H1 (cell line): ENCODE measurements around the gene SPDEF. TPM values are rescaled to one million over a fixed set of nuclear protein-coding genes. Genes with fewer than 3 reads are reported as not detected.

Experiments
- CTCF ChIA-PET: fragments of 300-600 bp; sonication (Branson Sonifier 250); formaldehyde crosslinking; loops from one replicate; lab custom pipeline; 2021; ENCODE audit not compliant: partially characterized antibody; lab: Charles Lee
- POLR2A ChIA-PET: fragments of 300-600 bp; sonication (Branson Sonifier 250); formaldehyde crosslinking; loops from one replicate; lab custom pipeline; 2021; ENCODE audit warnings: inconsistent platforms; ENCODE audit not compliant: partially characterized antibody; lab: Charles Lee
- DNase-seq, 2 experiments: peaks; one replicate each; pipeline versions ENCODE4 v3.0.0 to v3.0.0-alpha.2; 2010 to 2022; ENCODE audit warnings: low spot score in 2 of 2, low read depth in 1 of 2, mixed read lengths in 1 of 2
- FAIRE-seq: peaks from 2 replicates; lab custom pipeline; 2011; peaks lifted over from hg19 to GRCh38; lab: Jason Lieb, UNC
- H2AFZ ChIP-seq: 2 replicates; pipeline ENCODE4 v1.8.1; 2012; ENCODE audit warnings: low read length, inconsistent platforms
- H2AK5ac ChIP-seq: 2 replicates; pipeline ENCODE4 v1.6.1; 2013; ENCODE audit warnings: low read depth, low read length
- H2BK120ac ChIP-seq: replicated peaks from 2 replicates; pipeline ENCODE3; 2013; ENCODE audit warnings: low read depth, low read length, inconsistent platforms
- H2BK12ac ChIP-seq: 2 replicates; pipeline ENCODE4 v1.6.1; 2013; ENCODE audit warnings: low read depth, low read length
- H2BK15ac ChIP-seq: 2 replicates; pipeline ENCODE4 v1.6.1; 2013; ENCODE audit warnings: low read length
- H2BK20ac ChIP-seq: 2 replicates; pipeline ENCODE4 v1.6.1; 2013; ENCODE audit warnings: low read length
- H2BK5ac ChIP-seq: 2 replicates; pipeline ENCODE4 v1.6.1; 2013; ENCODE audit warnings: low read depth, low read length
- H3K14ac ChIP-seq: 2 replicates; pipeline ENCODE4 v1.6.1; 2013; ENCODE audit warnings: inconsistent platforms; ENCODE audit not compliant: insufficient read length
- H3K18ac ChIP-seq: 2 replicates; pipeline ENCODE4 v1.6.1; 2013; ENCODE audit warnings: low read length; ENCODE audit errors: extremely low read depth
- H3K23ac ChIP-seq: 2 replicates; pipeline ENCODE4 v1.6.1; 2013; ENCODE audit warnings: inconsistent platforms; ENCODE audit not compliant: insufficient read length
- H3K23me2 ChIP-seq: 2 replicates; pipeline ENCODE4 v1.6.1; 2013; ENCODE audit warnings: low read depth, low read length
- H3K27ac ChIP-seq: 2 replicates; pipeline ENCODE4 v1.6.1; 2011; ENCODE audit warnings: low read depth, low read length, inconsistent platforms
- H3K27me3 ChIP-seq, 4 experiments: replicated peaks in 1 of 4; 1 replicate in 1 of 4; 2 replicates in 3 of 4; pipeline versions ENCODE4 v1.6.1 to v1.8.1; 2011 to 2013; ENCODE audit warnings: low read length in 3 of 4, mild to moderate bottlenecking in 3 of 4, inconsistent platforms in 2 of 4, mixed read lengths in 2 of 4, moderate library complexity in 1 of 4; ENCODE audit not compliant: control insufficient read depth in 3 of 4, insufficient read depth in 3 of 4; ENCODE audit errors: extremely low read depth in 1 of 4
- H3K36me3 ChIP-seq, 4 experiments: 2 replicates each; pipeline versions ENCODE4 v1.6.1 to v1.8.1; 2011 to 2013; ENCODE audit warnings: mild to moderate bottlenecking in 4 of 4, low read length in 3 of 4, moderate library complexity in 2 of 4, control low read depth in 1 of 4, inconsistent platforms in 1 of 4; ENCODE audit not compliant: insufficient read depth in 4 of 4, control insufficient read depth in 2 of 4
- H3K4ac ChIP-seq: replicated peaks from 2 replicates; pipeline ENCODE3; 2013; ENCODE audit warnings: low read length, low read depth, mixed read lengths, inconsistent platforms; ENCODE audit not compliant: insufficient read length
- H3K4me1 ChIP-seq, 4 experiments: replicated peaks in 1 of 4; 1 replicate in 1 of 4; 2 replicates in 3 of 4; pipeline versions ENCODE4 v1.6.1 to v1.8.1; 2011 to 2013; ENCODE audit warnings: low read length in 3 of 4, inconsistent platforms in 2 of 4, mixed read lengths in 1 of 4; ENCODE audit not compliant: insufficient read depth in 4 of 4, control insufficient read depth in 3 of 4
- H3K4me2 ChIP-seq, 2 experiments: 2 replicates each; pipeline versions ENCODE4 v1.6.1 to v1.8.1; 2011 to 2013; ENCODE audit warnings: low read depth in 2 of 2, low read length in 2 of 2, control low read depth in 1 of 2, inconsistent platforms in 1 of 2, mild to moderate bottlenecking in 1 of 2; ENCODE audit not compliant: insufficient read depth in 1 of 2
- H3K4me3 ChIP-seq, 4 experiments: fragments of 200-600, 300-600 bp in 1 of 4; sonication (generic), shearing (Covaris generic), sonication (Bioruptor Twin) in 1 of 4; 2 replicates each; pipeline versions ENCODE4 v1.5.1 to v1.8.1; 2011 to 2016; ENCODE audit warnings: low read length in 4 of 4, low read depth in 3 of 4, control low read depth in 2 of 4, inconsistent platforms in 2 of 4, mild to moderate bottlenecking in 2 of 4, mixed read lengths in 1 of 4, moderate library complexity in 1 of 4; ENCODE audit not compliant: insufficient read depth in 2 of 4; ENCODE audit errors: extremely low read depth in 1 of 4
- H3K56ac ChIP-seq: replicated peaks from 2 replicates; pipeline ENCODE3; 2013; ENCODE audit warnings: low read depth, mild to moderate bottlenecking, mixed read lengths, low read length, inconsistent platforms; ENCODE audit not compliant: insufficient read length
- H3K79me1 ChIP-seq: 2 replicates; pipeline ENCODE4 v1.6.1; 2013; ENCODE audit warnings: low read depth, low read length, control low read depth
- H3K79me2 ChIP-seq, 2 experiments: 2 replicates each; pipeline versions ENCODE4 v1.6.1 to v1.8.1; 2012 to 2013; ENCODE audit warnings: low read length in 2 of 2, mild to moderate bottlenecking in 2 of 2, inconsistent platforms in 1 of 2; ENCODE audit not compliant: insufficient read depth in 2 of 2, control insufficient read depth in 1 of 2
- H3K9ac ChIP-seq, 4 experiments: replicated peaks in 1 of 4; 1 replicate in 1 of 4; 2 replicates in 3 of 4; pipeline versions ENCODE4 v1.6.1 to v1.8.1; 2011 to 2013; ENCODE audit warnings: low read depth in 3 of 4, low read length in 3 of 4, control low read depth in 2 of 4, mild to moderate bottlenecking in 2 of 4, moderate library complexity in 2 of 4, inconsistent platforms in 1 of 4; ENCODE audit errors: extremely low read depth in 1 of 4
- H3K9me3 ChIP-seq, 2 experiments: 2 replicates each; pipeline versions ENCODE4 v1.6.1 to v1.8.1; 2012 to 2013; ENCODE audit warnings: mild to moderate bottlenecking in 2 of 2, moderate library complexity in 2 of 2, control low read depth in 1 of 2, inconsistent platforms in 1 of 2, low read depth in 1 of 2, low read length in 1 of 2, mixed read lengths in 1 of 2; ENCODE audit not compliant: insufficient read depth in 2 of 2
- H4K20me1 ChIP-seq, 2 experiments: replicated peaks in 1 of 2; 2 replicates each; pipeline versions ENCODE3 to v1.8.1; 2011 to 2013; ENCODE audit warnings: inconsistent platforms in 2 of 2, low read length in 2 of 2, mild to moderate bottlenecking in 1 of 2; ENCODE audit not compliant: insufficient read depth in 2 of 2, control insufficient read depth in 1 of 2
- H4K5ac ChIP-seq: 2 replicates; pipeline ENCODE4 v1.6.1; 2013; ENCODE audit warnings: low read length, low read depth, mixed read lengths, inconsistent platforms; ENCODE audit not compliant: insufficient read length
- H4K8ac ChIP-seq: 2 replicates; pipeline ENCODE4 v1.8.0; 2013; ENCODE audit warnings: mild to moderate bottlenecking, moderate library complexity, low read length, inconsistent platforms; ENCODE audit not compliant: insufficient read depth; ENCODE audit errors: extremely low read depth
- H4K91ac ChIP-seq: replicated peaks from 2 replicates; pipeline ENCODE3; 2013; ENCODE audit warnings: low read length, mixed read lengths, inconsistent platforms; ENCODE audit not compliant: insufficient read length
- CTBP2 ChIP-seq: IDR thresholded peaks from 2 replicates; pipeline ENCODE4 v1.7.0; 2011; ENCODE audit warnings: borderline replicate concordance, mild to moderate bottlenecking, moderate library complexity, mixed read lengths, low read length; ENCODE audit not compliant: insufficient read depth, insufficient read length
- POLR2A ChIP-seq, 2 experiments: IDR thresholded peaks; 1 replicate in 1 of 2; 2 replicates in 1 of 2; pipeline ENCODE4 v1.6.1; 2011; ENCODE audit warnings: low read depth in 2 of 2, low read length in 2 of 2, mild to moderate bottlenecking in 2 of 2; ENCODE audit errors: control extremely low read depth in 1 of 2
- RBBP5 ChIP-seq: IDR thresholded peaks from 2 replicates; pipeline ENCODE4 v1.7.1; 2012; ENCODE audit warnings: low read depth, mild to moderate bottlenecking, inconsistent platforms, low read length, moderate library complexity, borderline replicate concordance
- RXRA ChIP-seq: IDR thresholded peaks from 2 replicates; pipeline ENCODE4 v1.6.1; 2011; ENCODE audit warnings: low read depth, mild to moderate bottlenecking, low read length, moderate library complexity; ENCODE audit not compliant: insufficient read depth
- SAP30 ChIP-seq: fragments of 300-600 bp; sonication (generic); IDR thresholded peaks from 2 replicates; pipeline ENCODE4 v1.7.1; 2012; ENCODE audit warnings: low read length, moderate library complexity, mild to moderate bottlenecking, inconsistent platforms; ENCODE audit not compliant: insufficient read depth, insufficient replicate concordance
- SIX5 ChIP-seq: IDR thresholded peaks from 2 replicates; pipeline ENCODE4 v1.6.1; 2011; ENCODE audit warnings: mild to moderate bottlenecking, low read depth, low read length
- SP1 ChIP-seq: IDR thresholded peaks from 2 replicates; pipeline ENCODE4 v1.6.1; 2011; ENCODE audit warnings: low read depth, low read length
- SUZ12 ChIP-seq: fragments of 200-600 bp; sonication (generic); IDR thresholded peaks from 2 replicates; pipeline ENCODE4 v1.6.1; 2012; ENCODE audit warnings: mild to moderate bottlenecking, inconsistent platforms, low read length, moderate library complexity, mixed read lengths
- TCF12 ChIP-seq: IDR thresholded peaks from 2 replicates; pipeline ENCODE4 v1.6.1; 2011; ENCODE audit warnings: low read depth, mild to moderate bottlenecking, low read length
- TEAD4 ChIP-seq: IDR thresholded peaks from 2 replicates; pipeline ENCODE4 v1.6.1; 2012; ENCODE audit warnings: low read depth, low read length, inconsistent platforms, mixed read lengths
- WGBS, 2 experiments: shearing (Covaris generic) in 1 of 2; methylation state at CpG; one replicate each; pipeline versions ENCODE4 v1.1.6 to v1.1.7; 2013 to 2015; ENCODE audit warnings: low lambda C conversion rate in 2 of 2, mixed read lengths in 2 of 2, inconsistent platforms in 1 of 2, low coverage in 1 of 2, missing lambda C conversion rate in 1 of 2; ENCODE audit not compliant: insufficient replicate concordance in 2 of 2, insufficient coverage in 1 of 2, insufficient read length in 1 of 2; ENCODE audit errors: extremely low coverage in 1 of 2, missing lambda C conversion rate in 1 of 2; 5-methylcytosine and 5-hydroxymethylcytosine counted together
- polyA plus RNA-seq, 7 experiments: library from polyadenylated mRNA; depleted of rRNA in 3 of 7; stranded (reverse) in 5 of 7; unstranded in 2 of 7; fragments of >200 nt in 5 of 7; fragments of 200-250 nt in 2 of 7; gene quantifications; 1 replicate in 5 of 7; 2 replicates in 1 of 7; 4 replicates in 1 of 7; pipeline versions ENCODE4 v1.2.1 to v1.2.3, GENCODE V29; 2011 to 2013; ENCODE audit warnings: missing spikeins in 2 of 7, mixed read lengths in 2 of 7
- total RNA-seq: library from RNA; stranded (reverse); fragmentation: NEBNext Ultra II Directional; extraction: Animal tissue kit (Norgen Biotek cat#: 25700); gene quantifications from 2 replicates; pipeline ENCODE4 v1.2.1, GENCODE V29; 2021

SPDEF gene
- total and polyA plus RNA-seq, 2 of the 8 experiments (the other 6 are each of a cell fraction or from before 2014, with no cell fraction given), result 0.15 to 0.30 TPM

DNA sequence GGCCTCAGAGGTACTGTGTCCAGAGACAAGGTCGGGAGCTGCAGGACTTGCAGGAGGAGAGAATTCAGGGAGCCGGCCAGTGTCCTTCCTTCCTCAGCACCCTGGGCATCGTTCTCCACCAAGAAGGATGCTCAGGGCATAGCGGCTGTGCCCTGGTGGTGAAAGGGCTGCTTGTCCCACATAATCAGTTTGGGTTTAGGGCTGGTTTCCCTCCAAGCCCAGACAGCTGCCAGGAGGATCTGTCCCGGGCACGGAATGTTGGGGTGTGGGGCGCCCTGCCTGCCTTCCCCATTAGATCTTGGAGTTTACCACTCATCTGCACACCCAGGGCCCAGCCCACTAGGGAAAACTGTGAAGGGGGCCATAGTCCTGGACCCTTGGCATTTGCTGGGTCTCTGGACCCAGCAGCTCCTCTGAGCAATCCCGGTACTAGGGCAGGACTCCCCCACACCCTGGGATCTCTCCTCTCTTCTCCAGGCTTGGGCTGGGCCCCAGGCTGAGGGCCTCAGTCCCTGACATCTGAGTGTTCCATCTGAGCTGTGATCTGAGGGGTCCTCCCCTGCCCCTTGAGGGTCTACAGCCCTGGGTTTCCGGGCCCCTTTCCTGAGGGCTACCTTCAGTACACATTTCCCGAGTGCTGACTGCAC lies 18.6 kb upstream of the SPDEF start:
- Histone ChIP-seq H3K9ac (no peak overlapping the region), H2BK12ac (no peak overlapping the region; the same call in 1 of the 2 replicates), H3K56ac (no peak overlapping the region), H4K91ac (peak overlapping the region; percentile 8), H3K23me2 (no peaks in the 10 kb centered on the region), H3K36me3 (no peaks in the 10 kb centered on the region), H3K4me1 (peaks cover 0 to 10% (median 6%) of the 10 kb centered on the region in 4 experiments), H2AFZ (no peak overlapping the region), H2BK5ac (peak overlapping the region; percentile 71; the same call in 1 of the 2 replicates), H3K23ac (no peak overlapping the region), H3K4ac (no peak overlapping the region), H3K14ac (no peak overlapping the region), H3K18ac (peak overlapping the region; percentile 9; the same call in 1 of the 2 replicates), H3K27ac (peak overlapping the region; percentile 41; the same call in 1 of the 2 replicates), H2BK20ac (0 out of 2 replicates have a peak overlapping the region, but pooled peaks have one; percentile 48), H4K5ac (no peak overlapping the region), H3K79me1 (no peaks in the 10 kb centered on the region), H3K79me2 (no peaks in the 10 kb centered on the region), H3K4me3 (no peak overlapping the region), H4K20me1 (no peaks in the 10 kb centered on the region), H3K9me3 (no peaks in the 10 kb centered on the region), H2BK15ac (peak overlapping the region; percentile 95), H4K8ac (no peak overlapping the region), H2AK5ac (peak overlapping the region; percentile 89; the same call in 1 of the 2 replicates), H2BK120ac (no peak overlapping the region), H3K4me2 (0 out of 4 replicates have a peak overlapping the region, but pooled peaks of 1 of the 2 experiments have one; percentile 20), H3K27me3 (no peaks in the 10 kb centered on the region)
- ChIA-PET POLR2A (interaction anchor here (0.8 to 2.0 kb wide), 7 partner anchors 8 to 149 kb away, joined by 3 to 7 read pairs (median 3); partner anchors contain the start of gene RPS10), CTCF (interaction anchor here (0.7 to 2.7 kb wide), 12 partner anchors 9 to 70 kb away, joined by 3 to 13 read pairs (median 5); partner anchors contain the start of gene SPDEF)
- 87% methylated on average over 9 of the region's 10 CpGs; no CpG with 5 or more reads in 1 of the 2 experiments for WGBS, 2 experiments
- no peak for FAIRE-seq
- DNase-seq, result no peak
- TF ChIP-seq SUZ12 (no peak), CTBP2 (no peak), TEAD4 (no peak), POLR2A (IDR thresholded peaks at IDR 0.05; ENCODE audit: control extremely low read depth in 1 of 2, low read depth in 2 of 2, low read length in 2 of 2) (no peak), RXRA (no peak), SAP30 (no peak), TCF12 (no peak), RBBP5 (no peak), SIX5 (no peak), SP1 (no peak)
